Smooth muscle cell (in vitro differentiated cells): Measurements from ENCODE around the gene TXNIP. TPM values are rescaled to one million over a fixed set of nuclear protein-coding genes. Genes with fewer than 3 reads are reported as not detected.
A peak's percentile ranks its signal among the peaks of the same experiment; 100 is the strongest.

Source experiments
- DNase-seq: peaks from one replicate; lab custom pipeline; 2025; ENCODE audit not compliant: unreplicated experiment; lab: John Stamatoyannopoulos, UW
- H2AFZ ChIP-seq: fragments of 200-600 bp; sonication (generic); 2 replicates; pipeline ENCODE4 v1.6.0; 2016; ENCODE audit warnings: antibody characterized with exemption, low read depth, mild to moderate bottlenecking
- H3F3A ChIP-seq: fragments of 200-600 bp; sonication (generic); 2 replicates; pipeline ENCODE4 v1.6.0; 2017; ENCODE audit warnings: antibody characterized with exemption, low read depth
- H3K27ac ChIP-seq: fragments of 200-600 bp; sonication (generic); 2 replicates; pipeline ENCODE4 v1.5.1; 2016; ENCODE audit warnings: low read depth, mild to moderate bottlenecking
- H3K27me3 ChIP-seq: fragments of 200-600 bp; sonication (generic); 2 replicates; pipeline ENCODE4 v1.6.1; 2016; ENCODE audit warnings: low read depth, mild to moderate bottlenecking
- H3K36me3 ChIP-seq: fragments of 200-600 bp; sonication (generic); 2 replicates; pipeline ENCODE4 v1.5.1; 2016; ENCODE audit warnings: low read depth
- H3K4me1 ChIP-seq: fragments of 200-600 bp; sonication (generic); 2 replicates; pipeline ENCODE4 v1.5.1; 2016; ENCODE audit warnings: low read depth
- H3K4me2 ChIP-seq: fragments of 200-600 bp; sonication (generic); 2 replicates; pipeline ENCODE4 v1.6.0; 2016; ENCODE audit warnings: mild to moderate bottlenecking
- H3K4me3 ChIP-seq: fragments of 200-600 bp; sonication (generic); 2 replicates; pipeline ENCODE4 v1.5.1; 2016; ENCODE audit warnings: mild to moderate bottlenecking
- H3K79me2 ChIP-seq: fragments of 200-600 bp; sonication (generic); 2 replicates; pipeline ENCODE4 v1.6.0; 2016; ENCODE audit warnings: low read depth, mild to moderate bottlenecking
- H3K9ac ChIP-seq: fragments of 200-600 bp; sonication (generic); 2 replicates; pipeline ENCODE4 v1.6.0; 2016; ENCODE audit warnings: low read depth
- H3K9me3 ChIP-seq: fragments of 200-600 bp; sonication (generic); replicated peaks from 2 replicates; pipeline ENCODE4 v1.5.1; 2016; ENCODE audit warnings: low read depth
- H4K20me1 ChIP-seq: fragments of 200-600 bp; sonication (generic); 2 replicates; pipeline ENCODE4 v1.6.0; 2016; ENCODE audit warnings: low read depth
- CTCF ChIP-seq: fragments of 200-600 bp; sonication (generic); IDR thresholded peaks from 2 replicates; pipeline ENCODE4 v1.5.1; 2017; ENCODE audit warnings: borderline replicate concordance, mild to moderate bottlenecking, antibody characterized with exemption; ENCODE audit not compliant: insufficient read depth, poor library complexity, severe bottlenecking
- WGBS: methylation state at CpG from one replicate; pipeline ENCODE4 v1.1.7; 2016; ENCODE audit warnings: low lambda C conversion rate; 5-methylcytosine and 5-hydroxymethylcytosine counted together
- polyA plus RNA-seq: library from polyadenylated mRNA; unstranded; fragments of >200 nt; fragmentation: Nextera tagmentation; extraction: Ambion mirVana; gene quantifications from 2 replicates; pipeline ENCODE4 v1.2.1, GENCODE V29; 2016
- total RNA-seq: library from RNA; depleted of rRNA; stranded (reverse); fragments of >200 nt; gene quantifications from 2 replicates; pipeline ENCODE4 v1.2.3, GENCODE V29; 2014

Gene TXNIP
- total and polyA plus RNA-seq, 2 experiments from 2014 or later = 206 to 384 TPM

DNA sequence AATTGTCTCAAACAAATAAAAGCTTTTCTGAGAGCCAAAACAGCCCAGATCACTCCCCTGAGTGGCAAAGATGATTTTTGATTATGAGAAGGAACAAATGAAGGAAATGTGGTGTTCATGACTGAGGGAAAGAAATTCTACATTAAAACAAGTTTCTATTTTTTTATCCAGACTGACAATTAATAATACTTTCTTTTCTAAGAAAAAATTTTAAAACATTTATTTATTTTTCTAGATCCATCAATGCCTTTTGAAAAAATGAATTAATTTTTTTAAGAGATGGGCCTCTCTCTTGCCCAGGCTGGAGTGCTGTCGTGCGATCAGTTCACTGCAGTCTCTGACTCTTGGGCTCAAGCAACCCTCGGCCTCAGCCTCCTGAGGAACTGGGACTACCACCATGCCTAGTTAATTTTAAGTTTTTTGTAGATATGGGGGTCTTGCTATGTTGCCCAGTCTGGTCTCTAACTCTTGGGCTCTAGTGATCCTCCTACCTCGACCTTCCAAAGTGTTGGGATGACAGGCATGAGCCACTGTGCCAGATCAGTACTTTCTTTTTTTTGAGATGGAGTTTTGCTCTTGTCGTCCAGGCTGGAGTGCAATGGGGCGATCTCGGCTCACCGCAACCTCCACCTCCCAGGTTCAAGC is 11.2 kb upstream of the TXNIP start:
- H3K4me3 ChIP-seq = no peak overlapping the region
- H3K9me3 ChIP-seq = no peaks in the 10 kb centered on the region
- no peaks in the 10 kb centered on the region for H3K27me3 ChIP-seq
- no peak overlapping the region for H2AFZ ChIP-seq
- H3K4me1 ChIP-seq = no peaks in the 10 kb centered on the region
- H4K20me1 ChIP-seq = no peaks in the 10 kb centered on the region
- TF ChIP-seq CTCF = no peak
- no peaks in the 10 kb centered on the region for H3K79me2 ChIP-seq
- 88% methylated on average over 8 of the region's 8 CpGs for WGBS
- no peak overlapping the region for H3K27ac ChIP-seq
- H3K36me3 ChIP-seq = no peaks in the 10 kb centered on the region
- H3K4me2 ChIP-seq = no peak overlapping the region
- H3F3A ChIP-seq = no peaks in the 10 kb centered on the region
- no peak for DNase-seq
- H3K9ac ChIP-seq = no peak overlapping the region

DNA sequence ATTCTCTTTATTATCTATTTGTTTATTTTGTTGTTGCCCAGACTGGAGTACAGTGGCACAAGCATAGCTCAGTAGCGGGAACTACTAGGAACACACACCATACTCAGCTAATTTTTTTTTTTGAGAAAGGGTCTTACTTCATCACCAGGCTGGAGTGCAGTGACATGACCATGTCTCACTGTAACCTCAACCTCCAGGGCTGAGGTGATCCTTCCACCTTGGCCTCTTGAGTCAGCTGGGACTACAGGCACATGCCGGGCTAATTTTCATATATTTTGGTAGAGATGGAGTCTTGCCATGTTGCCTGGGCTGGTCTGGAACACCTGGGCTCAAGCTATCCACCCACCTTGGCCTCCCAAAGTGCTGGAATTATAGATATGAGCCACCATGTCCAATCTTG is 5.3 kb upstream of the TXNIP start:
- no peak overlapping the region for H3K4me2 ChIP-seq
- H2AFZ ChIP-seq = no peak overlapping the region
- TF ChIP-seq CTCF = no peak
- H3K79me2 ChIP-seq = no peaks in the 10 kb centered on the region
- H3K27ac ChIP-seq = no peak overlapping the region
- no peak for DNase-seq
- H3K9ac ChIP-seq = no peak overlapping the region
- no peaks in the 10 kb centered on the region for H3K27me3 ChIP-seq
- H4K20me1 ChIP-seq = no peaks in the 10 kb centered on the region
- H3K4me1 ChIP-seq = peaks cover 11% of the 10 kb centered on the region
- H3K9me3 ChIP-seq = no peaks in the 10 kb centered on the region
- H3F3A ChIP-seq = peaks cover 6% of the 10 kb centered on the region
- WGBS = 73% methylated on average over 2 of the region's 2 CpGs
- H3K36me3 ChIP-seq = no peaks in the 10 kb centered on the region
- no peak overlapping the region for H3K4me3 ChIP-seq

DNA sequence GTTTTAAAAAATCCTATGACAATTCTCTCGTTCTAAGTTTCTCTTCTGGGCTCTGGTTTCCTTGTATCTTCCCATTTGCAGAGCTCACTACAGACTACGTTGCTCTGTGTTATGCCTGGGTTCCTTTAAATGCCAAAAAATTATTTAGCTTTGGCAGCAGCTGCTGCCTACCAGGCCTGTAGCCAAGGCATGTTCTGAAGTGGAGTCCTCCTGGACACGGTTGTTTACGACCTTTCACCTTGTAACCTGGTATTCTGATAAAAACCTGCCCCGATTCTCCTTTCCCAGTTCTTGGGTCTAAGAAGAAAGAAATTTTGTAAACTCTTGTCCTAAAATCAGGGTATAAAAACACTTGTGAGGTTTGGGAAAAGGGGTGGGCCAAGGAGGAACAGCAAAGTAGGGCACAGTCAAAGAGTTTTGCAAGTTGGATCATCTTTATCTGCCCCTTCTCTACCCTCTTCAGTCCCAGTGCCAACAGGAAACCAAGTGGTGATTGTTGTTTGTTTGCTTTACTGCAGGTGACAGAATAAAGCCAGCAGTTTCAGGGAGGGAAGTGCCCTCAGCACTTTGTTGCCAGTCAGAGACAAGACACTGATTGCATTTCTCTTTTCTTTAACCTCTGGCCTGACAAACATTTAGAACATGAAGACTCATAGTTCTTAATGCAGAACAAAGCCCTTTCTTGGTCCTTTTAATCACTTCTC is 3.1 kb upstream of the TXNIP start:
- no peak for TF ChIP-seq CTCF
- Histone ChIP-seq H3K79me2 (peaks cover 19% of the 10 kb centered on the region), H3K4me1 (peaks cover 14% of the 10 kb centered on the region), H3K9ac (no peak overlapping the region), H4K20me1 (peaks cover 19% of the 10 kb centered on the region), H3K27me3 (no peaks in the 10 kb centered on the region), H3F3A (peaks cover 10% of the 10 kb centered on the region), H3K4me3 (no peak overlapping the region), H3K4me2 (no peak overlapping the region), H2AFZ (peak overlapping the region; percentile 16), H3K27ac (no peak overlapping the region), H3K36me3 (no peaks in the 10 kb centered on the region), H3K9me3 (no peaks in the 10 kb centered on the region)
- 78% methylated on average over 5 of the region's 5 CpGs for WGBS
- DNase-seq = no peak

GRCh38 chr1:145997718-145998023 is 1.3 kb upstream of the TXNIP start:
- Histone ChIP-seq H3K4me3 (peak overlapping the region; percentile 82), H3K4me2 (peak overlapping the region; percentile 93)
- WGBS = 55% methylated on average over 3 of the region's 3 CpGs

More at GRCh38 chr1:145997718-145998023, 1.3 kb upstream of the TXNIP start:
- Histone ChIP-seq H3K9ac (no peak overlapping the region), H3K79me2 (peaks cover 36% of the 10 kb centered on the region), H2AFZ (peak overlapping the region; percentile 70), H3K9me3 (no peaks in the 10 kb centered on the region), H4K20me1 (peaks cover 37% of the 10 kb centered on the region), H3K27ac (peak overlapping the region; percentile 59), H3F3A (peaks cover 28% of the 10 kb centered on the region), H3K36me3 (no peaks in the 10 kb centered on the region), H3K27me3 (no peaks in the 10 kb centered on the region), H3K4me1 (peaks cover 30% of the 10 kb centered on the region)
- DNase-seq = no peak
- TF ChIP-seq CTCF = no peak
